Panc1 (cell line): ENCODE data around the gene C16orf90. TPM values are rescaled to one million over a fixed set of nuclear protein-coding genes. Genes with fewer than 3 reads are reported as not detected.

Experiments used
- ATAC-seq: fragments of 200-7000 bp; cut with Tn5 transposase; 2 replicates; pipeline ENCODE4 v1.9.1; 2020; ENCODE audit warnings: mild to moderate bottlenecking, moderate library complexity
- BruUV-seq: library from RNA; stranded (reverse); fragments of 400-500 nt; replicated peaks from 2 replicates; lab custom pipeline; 2021; lab: Mats Ljungman, UMichigan
- CTCF ChIA-PET: fragments of 300-600 bp; sonication (Branson Sonifier 250); formaldehyde crosslinking; loops from one replicate; lab custom pipeline; 2022; ENCODE audit warnings: antibody characterized with exemption; lab: Charles Lee
- POLR2A ChIA-PET: fragments of 300-600 bp; sonication (Branson Sonifier 250); formaldehyde crosslinking; loops from one replicate; lab custom pipeline; 2022; ENCODE audit warnings: antibody characterized with exemption; lab: Charles Lee
- DNase-seq: peaks from one replicate; pipeline ENCODE4 v3.0.0-alpha.2; 2010; ENCODE audit warnings: low read depth, low spot score
- H3K27ac ChIP-seq: 2 replicates; pipeline ENCODE4 v1.5.1; 2011; ENCODE audit warnings: mild to moderate bottlenecking, low read length, inconsistent platforms
- H3K27me3 ChIP-seq: fragments of 200-500 bp; sonication (Bioruptor generic); 2 replicates; pipeline ENCODE4 v1.6.0; 2014; ENCODE audit warnings: low read length, inconsistent platforms; ENCODE audit not compliant: control insufficient read depth, insufficient read depth
- H3K36me3 ChIP-seq: fragments of 200-500 bp; sonication (Bioruptor generic); 2 replicates; pipeline ENCODE4 v1.5.1; 2014; ENCODE audit warnings: inconsistent platforms, mild to moderate bottlenecking, low read length, moderate library complexity; ENCODE audit not compliant: control insufficient read depth, insufficient read depth
- H3K4me1 ChIP-seq: 2 replicates; pipeline ENCODE4 v1.5.1; 2011; ENCODE audit warnings: inconsistent platforms, mild to moderate bottlenecking, low read length, moderate library complexity; ENCODE audit not compliant: control insufficient read depth, insufficient read depth
- H3K4me3 ChIP-seq, 2 experiments: 2 replicates each; pipeline ENCODE4 v1.5.1; 2011 to 2012; ENCODE audit warnings: low read depth in 2 of 2, low read length in 2 of 2, mild to moderate bottlenecking in 2 of 2, inconsistent platforms in 1 of 2, moderate library complexity in 1 of 2
- H3K9me3 ChIP-seq: fragments of 200-500 bp; sonication (Bioruptor generic); 2 replicates; pipeline ENCODE4 v1.5.1; 2014; ENCODE audit warnings: low read depth, mild to moderate bottlenecking, inconsistent platforms, low read length, moderate library complexity; ENCODE audit not compliant: control insufficient read depth, insufficient read depth
- POLR2AphosphoS5 ChIP-seq: IDR thresholded peaks from 2 replicates; pipeline ENCODE4 v1.6.1; 2012; ENCODE audit warnings: mild to moderate bottlenecking, low read depth, low read length, moderate library complexity
- SIN3A ChIP-seq: IDR thresholded peaks from 2 replicates; pipeline ENCODE4 v1.6.1; 2012; ENCODE audit warnings: low read depth, mild to moderate bottlenecking, low read length, moderate library complexity, borderline replicate concordance; ENCODE audit not compliant: insufficient read depth
- TCF7L2 ChIP-seq: IDR thresholded peaks from 2 replicates; pipeline ENCODE4 v1.6.1; 2011; ENCODE audit warnings: mild to moderate bottlenecking, low read depth, low read length, inconsistent platforms
- in situ Hi-C: cut with HindIII; loops from 2 replicates; pipeline ENCODE4 v1.10.0; 2016; ENCODE audit warnings: low sequenced_read_pairs, low pct_unique_long_range_greater_than_20kb
- intact Hi-C: fragments of 100-400 bp; cut with micrococcal nuclease; formaldehyde crosslinking; loops from one replicate; pipeline ENCODE4 v1.10.0; 2022; ENCODE audit not compliant: unreplicated experiment
- total RNA-seq: library from RNA; stranded (reverse); gene quantifications from one replicate; pipeline ENCODE4 v1.2.1, GENCODE V29; 2021; ENCODE audit not compliant: unreplicated experiment
- TF ChIP-seq, protein P1 (sequence below), 2 experiments: IDR thresholded peaks; 2 replicates each; pipeline ENCODE4 v1.6.1; 2011 to 2012; ENCODE audit warnings: low read depth in 2 of 2, control low read depth in 1 of 2, low read length in 1 of 2, mild to moderate bottlenecking in 1 of 2, moderate library complexity in 1 of 2; ENCODE audit not compliant: insufficient read depth in 1 of 2
- TF ChIP-seq, protein P2 (sequence below): fragments of 450-650 bp; IDR thresholded peaks from 2 replicates; pipeline ENCODE4 v1.5.1; 2017; ENCODE audit warnings: mild to moderate bottlenecking

The C16orf90 gene
- total RNA-seq, 1 experiment from 2014 or later: not detected

GRCh38 chr16:3494386-3494973 is 809 bp downstream of the C16orf90 start:
- ATAC-seq (no peak), DNase-seq (no peak)
- intact Hi-C loops: no loop called here
- H3K36me3 ChIP-seq: no peaks in the 10 kb centered on the region
- no peak overlapping the region for H3K27ac ChIP-seq
- H3K4me1 ChIP-seq: no peaks in the 10 kb centered on the region
- H3K4me3 ChIP-seq: no peak overlapping the region
- TF ChIP-seq POLR2AphosphoS5: no peak
- no peak for TF ChIP-seq SIN3A
- TF ChIP-seq TCF7L2: no peak
- TF ChIP-seq, protein P1, sequence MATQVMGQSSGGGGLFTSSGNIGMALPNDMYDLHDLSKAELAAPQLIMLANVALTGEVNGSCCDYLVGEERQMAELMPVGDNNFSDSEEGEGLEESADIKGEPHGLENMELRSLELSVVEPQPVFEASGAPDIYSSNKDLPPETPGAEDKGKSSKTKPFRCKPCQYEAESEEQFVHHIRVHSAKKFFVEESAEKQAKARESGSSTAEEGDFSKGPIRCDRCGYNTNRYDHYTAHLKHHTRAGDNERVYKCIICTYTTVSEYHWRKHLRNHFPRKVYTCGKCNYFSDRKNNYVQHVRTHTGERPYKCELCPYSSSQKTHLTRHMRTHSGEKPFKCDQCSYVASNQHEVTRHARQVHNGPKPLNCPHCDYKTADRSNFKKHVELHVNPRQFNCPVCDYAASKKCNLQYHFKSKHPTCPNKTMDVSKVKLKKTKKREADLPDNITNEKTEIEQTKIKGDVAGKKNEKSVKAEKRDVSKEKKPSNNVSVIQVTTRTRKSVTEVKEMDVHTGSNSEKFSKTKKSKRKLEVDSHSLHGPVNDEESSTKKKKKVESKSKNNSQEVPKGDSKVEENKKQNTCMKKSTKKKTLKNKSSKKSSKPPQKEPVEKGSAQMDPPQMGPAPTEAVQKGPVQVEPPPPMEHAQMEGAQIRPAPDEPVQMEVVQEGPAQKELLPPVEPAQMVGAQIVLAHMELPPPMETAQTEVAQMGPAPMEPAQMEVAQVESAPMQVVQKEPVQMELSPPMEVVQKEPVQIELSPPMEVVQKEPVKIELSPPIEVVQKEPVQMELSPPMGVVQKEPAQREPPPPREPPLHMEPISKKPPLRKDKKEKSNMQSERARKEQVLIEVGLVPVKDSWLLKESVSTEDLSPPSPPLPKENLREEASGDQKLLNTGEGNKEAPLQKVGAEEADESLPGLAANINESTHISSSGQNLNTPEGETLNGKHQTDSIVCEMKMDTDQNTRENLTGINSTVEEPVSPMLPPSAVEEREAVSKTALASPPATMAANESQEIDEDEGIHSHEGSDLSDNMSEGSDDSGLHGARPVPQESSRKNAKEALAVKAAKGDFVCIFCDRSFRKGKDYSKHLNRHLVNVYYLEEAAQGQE (IDR thresholded peaks at IDR 0.05; ENCODE audit: insufficient read depth in 1 of 2, low read depth in 2 of 2, low read length in 1 of 2): no peak
- TF ChIP-seq, protein P2, sequence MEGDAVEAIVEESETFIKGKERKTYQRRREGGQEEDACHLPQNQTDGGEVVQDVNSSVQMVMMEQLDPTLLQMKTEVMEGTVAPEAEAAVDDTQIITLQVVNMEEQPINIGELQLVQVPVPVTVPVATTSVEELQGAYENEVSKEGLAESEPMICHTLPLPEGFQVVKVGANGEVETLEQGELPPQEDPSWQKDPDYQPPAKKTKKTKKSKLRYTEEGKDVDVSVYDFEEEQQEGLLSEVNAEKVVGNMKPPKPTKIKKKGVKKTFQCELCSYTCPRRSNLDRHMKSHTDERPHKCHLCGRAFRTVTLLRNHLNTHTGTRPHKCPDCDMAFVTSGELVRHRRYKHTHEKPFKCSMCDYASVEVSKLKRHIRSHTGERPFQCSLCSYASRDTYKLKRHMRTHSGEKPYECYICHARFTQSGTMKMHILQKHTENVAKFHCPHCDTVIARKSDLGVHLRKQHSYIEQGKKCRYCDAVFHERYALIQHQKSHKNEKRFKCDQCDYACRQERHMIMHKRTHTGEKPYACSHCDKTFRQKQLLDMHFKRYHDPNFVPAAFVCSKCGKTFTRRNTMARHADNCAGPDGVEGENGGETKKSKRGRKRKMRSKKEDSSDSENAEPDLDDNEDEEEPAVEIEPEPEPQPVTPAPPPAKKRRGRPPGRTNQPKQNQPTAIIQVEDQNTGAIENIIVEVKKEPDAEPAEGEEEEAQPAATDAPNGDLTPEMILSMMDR: no peak
- no peaks in the 10 kb centered on the region for H3K9me3 ChIP-seq
- CTCF ChIA-PET: no interaction called here
- POLR2A ChIA-PET: no interaction called here
- in situ Hi-C loops: no loop called here
- BruUV-seq: no TSS peak
- H3K27me3 ChIP-seq: no peaks in the 10 kb centered on the region

DNA sequence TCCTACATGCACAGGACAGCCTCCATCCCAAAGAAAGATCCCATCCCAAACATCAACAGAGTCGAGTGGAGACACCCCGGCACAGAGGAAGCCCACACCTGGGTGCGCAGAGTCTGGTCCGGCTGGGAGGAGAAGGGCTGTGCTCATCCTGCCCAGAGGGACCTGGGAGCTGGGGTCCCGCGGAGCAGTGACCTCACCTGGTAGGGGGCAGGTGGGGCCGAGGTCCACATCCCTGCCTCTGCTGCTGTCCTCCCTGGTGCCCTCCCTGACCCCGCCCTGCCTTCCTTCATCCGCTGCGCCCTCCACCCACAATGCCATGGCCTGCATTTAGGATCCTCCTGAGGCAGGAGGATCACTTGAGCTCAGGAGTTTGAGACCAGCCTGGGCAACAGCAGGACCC is 2.9 kb downstream of the C16orf90 start:
- in situ Hi-C loops: no loop called here
- no peaks in the 10 kb centered on the region for H3K36me3 ChIP-seq
- ChIA-PET CTCF (no interaction called here), POLR2A (no interaction called here)
- intact Hi-C loops: no loop called here
- H3K27ac ChIP-seq: no peak overlapping the region
- no TSS peak for BruUV-seq
- no peak for TF ChIP-seq POLR2AphosphoS5
- no peak for TF ChIP-seq SIN3A
- TF ChIP-seq, protein P1 (IDR thresholded peaks at IDR 0.05; ENCODE audit: insufficient read depth in 1 of 2, low read depth in 2 of 2, low read length in 1 of 2): no peak
- TF ChIP-seq TCF7L2: no peak
- TF ChIP-seq, protein P2: no peak
- no peaks in the 10 kb centered on the region for H3K4me1 ChIP-seq
- no peak overlapping the region for H3K4me3 ChIP-seq
- H3K27me3 ChIP-seq: no peaks in the 10 kb centered on the region
- DNase-seq: no peak
- no peaks in the 10 kb centered on the region for H3K9me3 ChIP-seq
- ATAC-seq: no peak
